IMR-90 (cell line): ENCODE measurements around the gene POLR3G. TPM values are rescaled to one million over a fixed set of nuclear protein-coding genes. Genes with fewer than 3 reads are reported as not detected.

Experiments used
- ATAC-seq: fragments of 200-7000 bp; cut with Tn5 transposase; 2 replicates; pipeline ENCODE4 v1.9.1; 2020; ENCODE audit warnings: low read depth, mild to moderate bottlenecking, moderate library complexity
- BruUV-seq: library from RNA; stranded (reverse); fragments of 400-500 nt; replicated peaks from 2 replicates; lab custom pipeline; 2021; lab: Mats Ljungman, UMichigan
- CTCF ChIA-PET: fragments of 300-600 bp; formaldehyde crosslinking; extraction: SDS; loops from one replicate; lab custom pipeline; 2021; ENCODE audit warnings: antibody characterized with exemption; lab: Yijun Ruan, JAX
- POLR2A ChIA-PET: fragments of 300-600 bp; sonication (Branson Sonifier 250); formaldehyde crosslinking; loops from one replicate; lab custom pipeline; 2022; ENCODE audit warnings: antibody characterized with exemption; ENCODE audit not compliant: unreplicated experiment; lab: Charles Lee
- DNase-seq: peaks from one replicate; pipeline ENCODE4 v3.0.0; 2013
- H2AFZ ChIP-seq: replicated peaks from 2 replicates; pipeline ENCODE3; 2013; ENCODE audit warnings: low read length, mild to moderate bottlenecking; ENCODE audit not compliant: poor library complexity
- H2AK5ac ChIP-seq: 2 replicates; pipeline ENCODE4 v1.6.1; 2013; ENCODE audit warnings: low read depth, low read length, inconsistent platforms
- H2AK9ac ChIP-seq: replicated peaks from 2 replicates; pipeline ENCODE3; 2013; ENCODE audit warnings: mild to moderate bottlenecking, low read depth, low read length, moderate library complexity; ENCODE audit not compliant: poor library complexity
- H2BK120ac ChIP-seq: 2 replicates; pipeline ENCODE4 v1.6.1; 2013; ENCODE audit warnings: low read depth, low read length, inconsistent platforms
- H2BK15ac ChIP-seq: 3 replicates; pipeline ENCODE4 v1.6.1; 2013; ENCODE audit warnings: low read depth, low read length, inconsistent platforms
- H2BK20ac ChIP-seq: 2 replicates; pipeline ENCODE4 v1.6.1; 2013; ENCODE audit warnings: low read depth, mild to moderate bottlenecking, inconsistent platforms, low read length, moderate library complexity
- H2BK5ac ChIP-seq: 2 replicates; pipeline ENCODE4 v1.6.1; 2013; ENCODE audit warnings: mild to moderate bottlenecking, low read depth, low read length, inconsistent platforms; ENCODE audit not compliant: poor library complexity, severe bottlenecking
- H3K14ac ChIP-seq: replicated peaks from 2 replicates; pipeline ENCODE4 v1.6.1; 2013; ENCODE audit warnings: low read depth, low read length, inconsistent platforms
- H3K18ac ChIP-seq: 2 replicates; pipeline ENCODE4 v1.6.1; 2013; ENCODE audit warnings: low read depth, low read length, control low read depth
- H3K23ac ChIP-seq: 2 replicates; pipeline ENCODE4 v1.6.1; 2013; ENCODE audit warnings: low read depth, low read length, inconsistent platforms
- H3K27ac ChIP-seq: 2 replicates; pipeline ENCODE4 v1.5.1; 2013; ENCODE audit warnings: mild to moderate bottlenecking, control low read depth, low read length; ENCODE audit not compliant: insufficient read depth
- H3K27me3 ChIP-seq: 2 replicates; pipeline ENCODE4 v1.6.1; 2013; ENCODE audit warnings: low read length; ENCODE audit not compliant: control insufficient read depth, insufficient read depth
- H3K36me3 ChIP-seq: 2 replicates; pipeline ENCODE4 v1.6.1; 2013; ENCODE audit warnings: low read length, mixed read lengths; ENCODE audit not compliant: control insufficient read depth, insufficient read depth
- H3K4ac ChIP-seq: 2 replicates; pipeline ENCODE4 v1.6.1; 2013; ENCODE audit warnings: low read depth, low read length, inconsistent platforms
- H3K4me1 ChIP-seq: 2 replicates; pipeline ENCODE4 v1.6.1; 2013; ENCODE audit warnings: low read length, mixed read lengths; ENCODE audit not compliant: control insufficient read depth, insufficient read depth
- H3K4me2 ChIP-seq: 2 replicates; pipeline ENCODE4 v1.6.1; 2013; ENCODE audit warnings: low read depth, mild to moderate bottlenecking, control low read depth, low read length, moderate library complexity
- H3K4me3 ChIP-seq: 2 replicates; pipeline ENCODE4 v1.5.1; 2013; ENCODE audit warnings: low read depth, mild to moderate bottlenecking, control low read depth, low read length, moderate library complexity; ENCODE audit not compliant: insufficient read depth
- H3K56ac ChIP-seq: 2 replicates; pipeline ENCODE4 v1.6.1; 2013; ENCODE audit warnings: low read length, inconsistent platforms; ENCODE audit not compliant: insufficient read depth; ENCODE audit errors: extremely low read depth
- H3K79me1 ChIP-seq, 2 experiments: 2 replicates each; pipeline ENCODE4 v1.6.1; 2013; ENCODE audit warnings: low read length in 2 of 2, inconsistent platforms in 1 of 2, low read depth in 1 of 2
- H3K9ac ChIP-seq: 2 replicates; pipeline ENCODE4 v1.6.1; 2013; ENCODE audit warnings: low read depth, low read length, control low read depth
- H3K9me1 ChIP-seq: 2 replicates; pipeline ENCODE4 v1.6.1; 2013; ENCODE audit warnings: low read length, inconsistent platforms; ENCODE audit not compliant: insufficient read depth
- H3K9me3 ChIP-seq: 2 replicates; pipeline ENCODE4 v1.6.1; 2013; ENCODE audit warnings: low read length; ENCODE audit not compliant: control insufficient read depth, insufficient read depth
- H4K20me1 ChIP-seq: 2 replicates; pipeline ENCODE4 v1.6.1; 2013; ENCODE audit warnings: low read length, inconsistent platforms; ENCODE audit not compliant: insufficient read depth
- H4K5ac ChIP-seq: 2 replicates; pipeline ENCODE4 v1.6.1; 2013; ENCODE audit warnings: mild to moderate bottlenecking, low read depth, low read length, control low read depth
- H4K8ac ChIP-seq, 2 experiments: 2 replicates each; pipeline ENCODE4 v1.6.1; 2013; ENCODE audit warnings: low read depth in 2 of 2, low read length in 2 of 2, control low read depth in 1 of 2, inconsistent platforms in 1 of 2
- H4K91ac ChIP-seq: 2 replicates; pipeline ENCODE4 v1.6.1; 2013; ENCODE audit warnings: low read depth, low read length, inconsistent platforms; ENCODE audit not compliant: insufficient read depth
- CTCF ChIP-seq: conservative IDR thresholded peaks from 2 replicates; pipeline ENCODE4 v1.5.1; 2012; ENCODE audit warnings: mild to moderate bottlenecking, low read depth, low read length, improper control_type of control experiment
- FOS ChIP-seq: fragments of 150-350 bp; IDR thresholded peaks from 2 replicates; pipeline ENCODE4 v1.6.1; 2016; ENCODE audit warnings: low read depth, low read length
- MAZ ChIP-seq: IDR thresholded peaks from 2 replicates; pipeline ENCODE4 v1.6.1; 2012; ENCODE audit warnings: low read depth, mild to moderate bottlenecking, low read length, improper control_type of control experiment, moderate library complexity, borderline replicate concordance
- NFE2L2 ChIP-seq: fragments of 150-350 bp; IDR thresholded peaks from 2 replicates; pipeline ENCODE4 v1.6.1; 2016; ENCODE audit warnings: low read depth, mild to moderate bottlenecking, low read length
- POLR2A ChIP-seq: IDR thresholded peaks from 2 replicates; pipeline ENCODE4 v1.6.1; 2012; ENCODE audit warnings: mild to moderate bottlenecking, low read depth, low read length
- SMC3 ChIP-seq: fragments of 150-350 bp; IDR thresholded peaks from 2 replicates; pipeline ENCODE4 v1.6.1; 2016; ENCODE audit warnings: low read depth, mild to moderate bottlenecking, antibody characterized with exemption, low read length, moderate library complexity
- WGBS, 2 experiments: methylation state at CpG; one replicate each; pipeline versions ENCODE4 v1.1.5 to v1.1.7; 2013; ENCODE audit warnings: missing lambda C conversion rate in 2 of 2; ENCODE audit not compliant: insufficient read length in 1 of 2; ENCODE audit errors: extremely low coverage in 2 of 2; 5-methylcytosine and 5-hydroxymethylcytosine counted together
- dilution Hi-C: fragments of 300-500 bp; cut with HindIII; formaldehyde crosslinking; loops from one replicate; pipeline ENCODE4 v1.14.3; 2018; ENCODE audit warnings: low sequenced_read_pairs; ENCODE audit not compliant: unreplicated experiment
- in situ Hi-C: fragments of 300-500 bp; cut with MboI; formaldehyde crosslinking; loops from 3 replicates; pipeline ENCODE4 v1.14.3; 2019; ENCODE audit warnings: low sequenced_read_pairs, inconsistent platforms, mixed read lengths
- intact Hi-C: fragments of 100-400 bp; cut with micrococcal nuclease; formaldehyde crosslinking; loops from 2 replicates; pipeline ENCODE4 v1.10.0; 2022
- polyA plus RNA-seq, 3 experiments: library from polyadenylated mRNA; depleted of rRNA; stranded (reverse); fragments of >200 nt; gene quantifications; 2 replicates each; pipeline ENCODE4 v1.2.3, GENCODE V29; 2012; ENCODE audit warnings: low replicate concordance in 1 of 3
- total RNA-seq: library from RNA; depleted of rRNA; stranded (reverse); fragments of >200 nt; gene quantifications from 2 replicates; pipeline ENCODE4 v1.2.3, GENCODE V29; 2012

The POLR3G gene
- total and polyA plus RNA-seq, 2 of the 4 experiments (the other 2 are of a cell fraction) = 10.6 to 11.6 TPM

GRCh38 chr5:90529194-90529938 lies 54.7 kb downstream of the POLR3G start, which contains the start of gene LYSMD3:
Gene LYSMD3, minus strand, starts transcription at chr5:90529584. Its CDS starts 4,295 bp downstream, at chr5:90525289.
- DNase-seq = peak; percentile 95
- dilution Hi-C loops = no loop called here
- H4K20me1 ChIP-seq = peaks cover 2% of the 10 kb centered on the region; the same call in 1 of the 2 replicates
- no peaks in the 10 kb centered on the region for H3K9me1 ChIP-seq
- H2AK9ac ChIP-seq = peak within 1 kb of the TSS; percentile 100
- no TSS peak for BruUV-seq
- in situ Hi-C loops = no loop called here
- no peak within 1 kb of the TSS for H2BK20ac ChIP-seq
- peak within 1 kb of the TSS; percentile 99 for H3K4me2 ChIP-seq
- peak within 1 kb of the TSS; percentile 95 for H3K23ac ChIP-seq
- peak within 1 kb of the TSS; percentile 58 to 96 for H4K8ac ChIP-seq
- H3K56ac ChIP-seq = peak within 1 kb of the TSS; percentile 96
- H2BK5ac ChIP-seq = peak within 1 kb of the TSS; percentile 95
- peak within 1 kb of the TSS; percentile 92 for H3K18ac ChIP-seq
- H3K27ac ChIP-seq = peak within 1 kb of the TSS; percentile 94
- H4K91ac ChIP-seq = peak within 1 kb of the TSS; percentile 89
- H3K4me1 ChIP-seq = no peaks in the 10 kb centered on the region
- peak within 1 kb of the TSS; percentile 80 for H2BK120ac ChIP-seq
- 0% methylated on average over 39 of the region's 64 CpGs; no CpG with 5 or more reads in 1 of the 2 experiments for whole genome bisulfite sequencing, 2 experiments
- H3K79me1 ChIP-seq = peaks cover 8 to 17% of the 10 kb centered on the region in 2 experiments; a peak in 3 of 4 replicates
- no peaks in the 10 kb centered on the region for H3K9me3 ChIP-seq
- H3K4me3 ChIP-seq = peak within 1 kb of the TSS; percentile 98
- H3K36me3 ChIP-seq = peaks cover 4% of the 10 kb centered on the region; the same call in 1 of the 2 replicates
- TF ChIP-seq POLR2A (peak; percentile 93), FOS (peak; percentile 69), MAZ (peak; percentile 93; the same call in 1 of the 2 replicates), NFE2L2 (no peak), SMC3 (no peak), CTCF (no peak)
- peak within 1 kb of the TSS; percentile 98 for H3K14ac ChIP-seq
- peak within 1 kb of the TSS; percentile 95 for H3K4ac ChIP-seq
- CTCF ChIA-PET = interaction anchor here (0.8 kb wide), 1 partner anchor 995 kb away, joined by 4 read pairs; no protein-coding TSS in a partner anchor
- H3K27me3 ChIP-seq = peaks cover 7% of the 10 kb centered on the region; the same call in 1 of the 2 replicates
- peak within 1 kb of the TSS; percentile 89 for H2AK5ac ChIP-seq
- peak within 1 kb of the TSS; percentile 100 for H2AFZ ChIP-seq
- POLR2A ChIA-PET = no interaction called here
- H4K5ac ChIP-seq = peak within 1 kb of the TSS; percentile 94
- ATAC-seq = peak; percentile 99
- H3K9ac ChIP-seq = peak within 1 kb of the TSS; percentile 97
- intact Hi-C loops = no loop called here
- peak within 1 kb of the TSS; percentile 17; the same call in 1 of the 3 replicates for H2BK15ac ChIP-seq
